IMR-90 (cell line): ENCODE results near the gene IGSF9B. TPM values are rescaled to one million over a fixed set of nuclear protein-coding genes. Genes with fewer than 3 reads are reported as not detected.

Source experiments
- ATAC-seq: fragments of 200-7000 bp; cut with Tn5 transposase; 2 replicates; pipeline ENCODE4 v1.9.1; 2020; ENCODE audit warnings: low read depth, mild to moderate bottlenecking, moderate library complexity
- BruUV-seq: library from RNA; stranded (reverse); fragments of 400-500 nt; replicated peaks from 2 replicates; lab custom pipeline; 2021; lab: Mats Ljungman, UMichigan
- CTCF ChIA-PET: fragments of 300-600 bp; formaldehyde crosslinking; extraction: SDS; loops from one replicate; lab custom pipeline; 2021; ENCODE audit warnings: antibody characterized with exemption; lab: Yijun Ruan, JAX
- POLR2A ChIA-PET: fragments of 300-600 bp; sonication (Branson Sonifier 250); formaldehyde crosslinking; loops from one replicate; lab custom pipeline; 2022; ENCODE audit warnings: antibody characterized with exemption; ENCODE audit not compliant: unreplicated experiment; lab: Charles Lee
- DNase-seq: peaks from one replicate; pipeline ENCODE4 v3.0.0; 2013
- H2AFZ ChIP-seq: replicated peaks from 2 replicates; pipeline ENCODE3; 2013; ENCODE audit warnings: low read length, mild to moderate bottlenecking; ENCODE audit not compliant: poor library complexity
- H2AK5ac ChIP-seq: 2 replicates; pipeline ENCODE4 v1.6.1; 2013; ENCODE audit warnings: low read depth, low read length, inconsistent platforms
- H2AK9ac ChIP-seq: replicated peaks from 2 replicates; pipeline ENCODE3; 2013; ENCODE audit warnings: mild to moderate bottlenecking, low read depth, low read length, moderate library complexity; ENCODE audit not compliant: poor library complexity
- H2BK120ac ChIP-seq: 2 replicates; pipeline ENCODE4 v1.6.1; 2013; ENCODE audit warnings: low read depth, low read length, inconsistent platforms
- H2BK15ac ChIP-seq: 3 replicates; pipeline ENCODE4 v1.6.1; 2013; ENCODE audit warnings: low read depth, low read length, inconsistent platforms
- H2BK20ac ChIP-seq: 2 replicates; pipeline ENCODE4 v1.6.1; 2013; ENCODE audit warnings: low read depth, mild to moderate bottlenecking, inconsistent platforms, low read length, moderate library complexity
- H2BK5ac ChIP-seq: 2 replicates; pipeline ENCODE4 v1.6.1; 2013; ENCODE audit warnings: mild to moderate bottlenecking, low read depth, low read length, inconsistent platforms; ENCODE audit not compliant: poor library complexity, severe bottlenecking
- H3K14ac ChIP-seq: replicated peaks from 2 replicates; pipeline ENCODE4 v1.6.1; 2013; ENCODE audit warnings: low read depth, low read length, inconsistent platforms
- H3K18ac ChIP-seq: 2 replicates; pipeline ENCODE4 v1.6.1; 2013; ENCODE audit warnings: low read depth, low read length, control low read depth
- H3K23ac ChIP-seq: 2 replicates; pipeline ENCODE4 v1.6.1; 2013; ENCODE audit warnings: low read depth, low read length, inconsistent platforms
- H3K27ac ChIP-seq: 2 replicates; pipeline ENCODE4 v1.5.1; 2013; ENCODE audit warnings: mild to moderate bottlenecking, control low read depth, low read length; ENCODE audit not compliant: insufficient read depth
- H3K27me3 ChIP-seq: 2 replicates; pipeline ENCODE4 v1.6.1; 2013; ENCODE audit warnings: low read length; ENCODE audit not compliant: control insufficient read depth, insufficient read depth
- H3K36me3 ChIP-seq: 2 replicates; pipeline ENCODE4 v1.6.1; 2013; ENCODE audit warnings: low read length, mixed read lengths; ENCODE audit not compliant: control insufficient read depth, insufficient read depth
- H3K4ac ChIP-seq: 2 replicates; pipeline ENCODE4 v1.6.1; 2013; ENCODE audit warnings: low read depth, low read length, inconsistent platforms
- H3K4me1 ChIP-seq: 2 replicates; pipeline ENCODE4 v1.6.1; 2013; ENCODE audit warnings: low read length, mixed read lengths; ENCODE audit not compliant: control insufficient read depth, insufficient read depth
- H3K4me2 ChIP-seq: 2 replicates; pipeline ENCODE4 v1.6.1; 2013; ENCODE audit warnings: low read depth, mild to moderate bottlenecking, control low read depth, low read length, moderate library complexity
- H3K4me3 ChIP-seq: 2 replicates; pipeline ENCODE4 v1.5.1; 2013; ENCODE audit warnings: low read depth, mild to moderate bottlenecking, control low read depth, low read length, moderate library complexity; ENCODE audit not compliant: insufficient read depth
- H3K56ac ChIP-seq: 2 replicates; pipeline ENCODE4 v1.6.1; 2013; ENCODE audit warnings: low read length, inconsistent platforms; ENCODE audit not compliant: insufficient read depth; ENCODE audit errors: extremely low read depth
- H3K79me1 ChIP-seq, 2 experiments: 2 replicates each; pipeline ENCODE4 v1.6.1; 2013; ENCODE audit warnings: low read length in 2 of 2, inconsistent platforms in 1 of 2, low read depth in 1 of 2
- H3K9ac ChIP-seq: 2 replicates; pipeline ENCODE4 v1.6.1; 2013; ENCODE audit warnings: low read depth, low read length, control low read depth
- H3K9me1 ChIP-seq: 2 replicates; pipeline ENCODE4 v1.6.1; 2013; ENCODE audit warnings: low read length, inconsistent platforms; ENCODE audit not compliant: insufficient read depth
- H3K9me3 ChIP-seq: 2 replicates; pipeline ENCODE4 v1.6.1; 2013; ENCODE audit warnings: low read length; ENCODE audit not compliant: control insufficient read depth, insufficient read depth
- H4K20me1 ChIP-seq: 2 replicates; pipeline ENCODE4 v1.6.1; 2013; ENCODE audit warnings: low read length, inconsistent platforms; ENCODE audit not compliant: insufficient read depth
- H4K5ac ChIP-seq: 2 replicates; pipeline ENCODE4 v1.6.1; 2013; ENCODE audit warnings: mild to moderate bottlenecking, low read depth, low read length, control low read depth
- H4K8ac ChIP-seq, 2 experiments: 2 replicates each; pipeline ENCODE4 v1.6.1; 2013; ENCODE audit warnings: low read depth in 2 of 2, low read length in 2 of 2, control low read depth in 1 of 2, inconsistent platforms in 1 of 2
- H4K91ac ChIP-seq: 2 replicates; pipeline ENCODE4 v1.6.1; 2013; ENCODE audit warnings: low read depth, low read length, inconsistent platforms; ENCODE audit not compliant: insufficient read depth
- BHLHE40 ChIP-seq: fragments of 150-350 bp; IDR thresholded peaks from 2 replicates; pipeline ENCODE4 v1.6.1; 2016; ENCODE audit warnings: mild to moderate bottlenecking, low read depth, low read length
- CHD1 ChIP-seq: IDR thresholded peaks from 2 replicates; pipeline ENCODE4 v1.6.1; 2012; ENCODE audit warnings: low read depth, low read length, improper control_type of control experiment
- CTCF ChIP-seq: conservative IDR thresholded peaks from 2 replicates; pipeline ENCODE4 v1.5.1; 2012; ENCODE audit warnings: mild to moderate bottlenecking, low read depth, low read length, improper control_type of control experiment
- ELK1 ChIP-seq: fragments of 150-350 bp; IDR thresholded peaks from 2 replicates; pipeline ENCODE4 v1.6.1; 2016; ENCODE audit warnings: low read depth, mild to moderate bottlenecking, low read length, moderate library complexity, borderline replicate concordance
- FOS ChIP-seq: fragments of 150-350 bp; IDR thresholded peaks from 2 replicates; pipeline ENCODE4 v1.6.1; 2016; ENCODE audit warnings: low read depth, low read length
- MXI1 ChIP-seq: IDR thresholded peaks from 2 replicates; pipeline ENCODE4 v1.6.1; 2012; ENCODE audit warnings: low read depth, mild to moderate bottlenecking, low read length, moderate library complexity, borderline replicate concordance
- WGBS, 2 experiments: methylation state at CpG; one replicate each; pipeline versions ENCODE4 v1.1.5 to v1.1.7; 2013; ENCODE audit warnings: missing lambda C conversion rate in 2 of 2; ENCODE audit not compliant: insufficient read length in 1 of 2; ENCODE audit errors: extremely low coverage in 2 of 2; 5-methylcytosine and 5-hydroxymethylcytosine counted together
- dilution Hi-C: fragments of 300-500 bp; cut with HindIII; formaldehyde crosslinking; loops from one replicate; pipeline ENCODE4 v1.14.3; 2018; ENCODE audit warnings: low sequenced_read_pairs; ENCODE audit not compliant: unreplicated experiment
- in situ Hi-C: fragments of 300-500 bp; cut with MboI; formaldehyde crosslinking; loops from 3 replicates; pipeline ENCODE4 v1.14.3; 2019; ENCODE audit warnings: low sequenced_read_pairs, inconsistent platforms, mixed read lengths
- intact Hi-C: fragments of 100-400 bp; cut with micrococcal nuclease; formaldehyde crosslinking; loops from 2 replicates; pipeline ENCODE4 v1.10.0; 2022
- polyA plus RNA-seq, 3 experiments: library from polyadenylated mRNA; depleted of rRNA; stranded (reverse); fragments of >200 nt; gene quantifications; 2 replicates each; pipeline ENCODE4 v1.2.3, GENCODE V29; 2012; ENCODE audit warnings: low replicate concordance in 1 of 3
- total RNA-seq: library from RNA; depleted of rRNA; stranded (reverse); fragments of >200 nt; gene quantifications from 2 replicates; pipeline ENCODE4 v1.2.3, GENCODE V29; 2012

IGSF9B gene
- total and polyA plus RNA-seq, 2 of the 4 experiments (the other 2 are of a cell fraction), result under 0.01 to 0.10 TPM

GRCh38 chr11:133886029-133886428 is 70.7 kb downstream of the IGSF9B start:
- dilution Hi-C loops, result no loop called here

More at GRCh38 chr11:133886029-133886428, 70.7 kb downstream of the IGSF9B start:
- Histone ChIP-seq H2AK9ac (no peak overlapping the region), H4K20me1 (no peaks in the 10 kb centered on the region), H3K9me3 (peaks cover 20% of the 10 kb centered on the region), H3K14ac (no peak overlapping the region), H3K9ac (no peak overlapping the region), H3K18ac (no peak overlapping the region), H3K4me1 (no peaks in the 10 kb centered on the region), H2BK15ac (no peak overlapping the region), H3K23ac (no peak overlapping the region), H2BK120ac (no peak overlapping the region), H3K56ac (no peak overlapping the region), H3K27ac (no peak overlapping the region), H3K4ac (no peak overlapping the region), H2BK20ac (no peak overlapping the region), H3K79me1 (no peaks in the 10 kb centered on the region), H3K27me3 (no peaks in the 10 kb centered on the region), H3K4me2 (no peak overlapping the region), H2AK5ac (no peak overlapping the region), H4K8ac (no peak overlapping the region), H3K4me3 (no peak overlapping the region), H4K5ac (no peak overlapping the region), H3K9me1 (no peaks in the 10 kb centered on the region), H2AFZ (no peak overlapping the region), H4K91ac (no peak overlapping the region), H3K36me3 (no peaks in the 10 kb centered on the region), H2BK5ac (no peak overlapping the region)
- ATAC-seq, result no peak
- POLR2A ChIA-PET, result no interaction called here
- in situ Hi-C loops, result no loop called here
- BruUV-seq, result no TSS peak
- DNase-seq, result no peak
- intact Hi-C loops, result no loop called here
- TF ChIP-seq CHD1, result no peak
- TF ChIP-seq ELK1, result no peak
- TF ChIP-seq FOS, result no peak
- no peak for TF ChIP-seq BHLHE40
- TF ChIP-seq MXI1, result no peak
- TF ChIP-seq CTCF, result no peak
- 0% methylated on average over 1 of the region's 3 CpGs; no CpG with 5 or more reads in 1 of the 2 experiments for WGBS, 2 experiments
- CTCF ChIA-PET, result no interaction called here
